Hematopoietic multipotent progenitor cell treated with erythropoietin and hydrocortisone succinate and interleukin-3 and kit ligand, for 8 days (in vitro differentiated cells): ENCODE results near the gene FAAH2.
"Not testable (repeated sequence)": the region's sequence is repeated elsewhere in the genome, so short reads cannot be mapped to it uniquely, and the experiment has no call there.

ENCODE experiments used
- DNase-seq: peaks from one replicate; pipeline ENCODE4 v3.0.0-alpha.2; 2015

FAAH2 gene, protein sequence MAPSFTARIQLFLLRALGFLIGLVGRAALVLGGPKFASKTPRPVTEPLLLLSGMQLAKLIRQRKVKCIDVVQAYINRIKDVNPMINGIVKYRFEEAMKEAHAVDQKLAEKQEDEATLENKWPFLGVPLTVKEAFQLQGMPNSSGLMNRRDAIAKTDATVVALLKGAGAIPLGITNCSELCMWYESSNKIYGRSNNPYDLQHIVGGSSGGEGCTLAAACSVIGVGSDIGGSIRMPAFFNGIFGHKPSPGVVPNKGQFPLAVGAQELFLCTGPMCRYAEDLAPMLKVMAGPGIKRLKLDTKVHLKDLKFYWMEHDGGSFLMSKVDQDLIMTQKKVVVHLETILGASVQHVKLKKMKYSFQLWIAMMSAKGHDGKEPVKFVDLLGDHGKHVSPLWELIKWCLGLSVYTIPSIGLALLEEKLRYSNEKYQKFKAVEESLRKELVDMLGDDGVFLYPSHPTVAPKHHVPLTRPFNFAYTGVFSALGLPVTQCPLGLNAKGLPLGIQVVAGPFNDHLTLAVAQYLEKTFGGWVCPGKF

DNA sequence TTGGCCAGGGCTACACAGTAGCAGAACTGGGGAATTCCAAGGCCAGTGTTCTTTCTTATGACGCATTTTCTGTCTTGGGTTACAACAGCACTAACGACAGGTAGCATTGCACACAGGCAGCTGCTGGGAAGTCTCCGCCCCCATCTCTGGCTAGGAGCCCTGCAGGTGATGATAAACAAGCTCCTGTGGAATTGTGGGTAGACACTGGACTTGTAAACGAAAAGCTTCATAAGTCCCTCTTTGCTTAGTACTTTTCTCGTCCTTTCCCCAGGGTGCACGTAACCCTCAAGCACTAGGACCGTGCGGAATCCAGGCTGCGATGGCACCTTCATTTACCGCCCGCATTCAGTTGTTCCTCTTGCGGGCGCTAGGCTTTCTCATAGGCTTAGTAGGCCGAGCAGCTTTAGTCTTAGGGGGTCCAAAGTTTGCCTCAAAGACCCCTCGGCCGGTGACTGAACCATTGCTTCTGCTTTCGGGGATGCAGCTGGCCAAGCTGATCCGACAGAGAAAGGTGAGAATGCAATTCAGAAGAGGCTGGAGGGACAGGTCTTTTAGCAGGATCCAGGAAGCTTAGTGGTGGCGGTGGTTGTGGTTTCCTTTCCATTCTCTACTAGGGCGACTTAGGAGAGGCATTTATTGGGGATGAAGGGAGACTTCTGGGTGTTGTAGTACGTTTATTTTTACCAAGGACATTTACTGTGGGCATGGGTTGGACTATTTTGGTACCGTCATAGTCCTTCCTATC, at the start of gene FAAH2:
Gene FAAH2 (plus strand): TSS at position 200 of the 745 bp plus-strand sequence. CDS start 120 bp downstream, at position 320.
- peak; percentile 1 for DNase-seq

DNA sequence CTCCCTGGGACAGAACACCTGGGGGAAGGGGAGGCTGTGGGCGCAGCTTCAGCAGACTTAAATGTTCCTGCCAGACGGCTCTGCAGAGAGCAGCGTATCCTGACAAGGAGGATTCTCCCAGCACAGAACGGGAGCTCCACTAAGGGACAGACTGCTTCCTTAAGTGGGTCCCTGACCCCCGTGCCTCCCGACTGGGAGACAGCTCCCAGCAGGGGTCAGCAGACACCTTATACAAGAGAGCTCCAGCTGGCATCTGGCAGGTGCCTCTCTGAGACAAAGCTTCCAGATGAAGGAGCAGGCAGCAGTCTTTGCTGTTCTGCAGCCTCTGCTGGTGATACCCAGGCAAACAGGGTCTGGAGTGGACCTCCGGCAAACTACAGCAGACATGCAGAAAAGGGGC, 44.5 kb upstream of the FAAH2 start:
- no peak for DNase-seq

DNA sequence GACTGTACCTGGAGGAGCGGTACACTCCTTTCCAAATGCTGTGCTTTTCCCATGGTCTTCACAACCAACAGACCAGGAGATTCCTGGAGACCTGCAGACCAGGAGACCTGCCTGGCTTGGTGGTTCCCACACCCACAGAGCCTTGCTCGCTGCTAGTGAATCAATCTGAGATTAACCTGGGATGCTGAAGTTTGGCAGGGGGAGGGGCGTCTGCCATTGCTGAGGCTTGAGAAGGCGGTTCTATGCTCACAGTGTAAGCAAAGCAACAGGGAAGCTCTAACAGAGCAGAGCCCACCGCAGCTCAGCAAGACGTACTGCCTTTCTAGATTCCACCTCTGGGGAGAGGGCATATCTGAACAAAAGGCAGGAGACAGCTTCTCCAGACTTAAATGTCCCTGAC, 34.5 kb upstream of the FAAH2 start:
- DNase-seq = no peak

DNA sequence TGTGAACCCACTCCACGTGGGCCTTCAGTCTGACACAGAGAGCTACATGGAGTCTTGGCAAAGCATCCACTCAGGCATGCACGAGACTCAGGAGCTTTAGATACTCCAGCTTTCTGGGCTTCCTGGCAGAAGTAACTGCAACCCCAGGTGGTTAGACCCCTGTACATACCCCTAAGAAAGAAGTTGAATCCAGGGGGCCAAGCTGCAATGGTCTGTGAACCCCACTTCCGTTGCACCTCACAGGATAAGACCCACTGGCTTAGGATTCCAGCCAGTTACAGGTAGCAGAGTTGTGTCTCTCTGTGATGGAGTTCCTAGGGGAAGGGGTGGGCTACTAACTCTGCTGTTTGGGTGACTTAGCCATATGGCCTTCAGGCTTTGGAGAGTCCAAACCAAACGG, 21.4 kb upstream of the FAAH2 start:
- no peak for DNase-seq

DNA sequence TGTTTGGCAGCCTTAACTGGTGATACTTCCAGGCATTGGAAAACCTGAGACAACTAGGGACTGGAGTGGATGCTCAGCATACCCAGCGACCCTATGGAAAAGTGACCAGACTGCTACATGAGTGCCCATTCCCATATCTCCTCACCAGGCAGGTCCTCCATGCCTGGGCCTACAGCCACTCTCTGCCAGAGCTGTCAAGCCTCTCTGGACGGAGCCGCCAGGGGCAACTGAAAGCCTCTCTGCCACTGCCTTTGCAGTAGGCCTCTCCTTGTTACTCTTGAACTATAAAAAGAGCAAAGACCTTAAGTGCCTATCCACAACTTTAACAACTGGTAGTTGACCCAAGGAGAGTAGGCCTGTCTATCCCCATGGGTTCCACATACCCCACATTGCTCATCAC, 20.2 kb upstream of the FAAH2 start:
- no peak for DNase-seq

DNA sequence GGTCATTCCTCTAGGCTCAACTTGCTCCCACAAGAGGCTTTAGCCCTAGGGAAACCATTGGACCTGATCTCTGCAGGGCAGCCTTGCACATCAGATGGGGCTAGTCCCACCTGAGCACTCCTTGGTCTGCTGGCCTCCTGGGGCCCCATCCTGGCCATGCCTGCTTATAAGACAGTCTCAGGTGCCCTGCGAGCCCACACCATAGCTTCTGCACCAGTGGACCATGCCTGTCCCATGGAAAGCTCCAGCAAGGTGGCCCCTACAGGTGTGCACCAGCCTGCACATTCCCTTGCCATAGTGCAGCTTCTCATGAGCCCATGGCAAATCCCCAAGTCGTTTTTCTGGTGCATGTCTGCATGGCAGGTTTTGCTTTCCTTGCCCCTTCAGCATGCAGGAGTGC, 19.6 kb upstream of the FAAH2 start:
- no peak for DNase-seq

DNA sequence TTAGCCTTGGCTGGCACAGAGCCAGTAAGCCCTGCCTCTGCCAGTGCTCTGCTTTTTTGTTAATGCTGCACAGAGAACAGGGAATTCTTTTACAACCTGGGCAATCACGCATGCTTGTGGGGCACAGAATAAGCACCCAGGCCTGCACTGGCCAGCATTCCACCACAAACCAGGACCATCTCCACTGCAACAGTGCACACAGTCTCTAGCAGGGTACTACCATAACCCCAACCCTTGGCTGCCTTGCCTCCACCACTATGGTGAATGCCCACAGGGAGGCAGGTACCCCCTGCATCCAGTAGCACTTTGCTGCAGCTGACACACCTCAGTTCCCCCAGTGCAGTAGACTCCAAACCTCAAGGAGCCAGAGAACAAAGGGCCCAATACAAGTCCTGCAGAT, 19.2 kb upstream of the FAAH2 start:
- DNase-seq = no peak

DNA sequence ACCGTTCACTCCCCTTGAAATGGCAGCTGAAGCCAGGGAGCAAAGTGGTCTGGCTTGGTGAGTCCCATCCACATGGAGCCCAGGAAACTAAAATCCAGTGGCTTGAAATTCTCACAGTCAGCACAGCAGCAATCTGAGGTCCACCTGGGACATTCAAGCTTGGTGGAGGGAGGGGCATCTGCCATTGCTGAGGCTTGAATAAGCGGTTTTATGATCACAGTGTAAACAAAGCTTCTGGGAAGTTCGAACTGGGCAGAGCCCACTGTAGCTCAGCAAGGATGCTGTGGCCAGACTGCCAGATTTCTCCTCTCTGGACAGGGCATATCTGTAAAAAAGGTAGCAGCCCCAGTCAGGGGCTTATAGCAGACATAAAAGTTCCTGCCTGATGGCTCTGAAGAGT, 15.5 kb upstream of the FAAH2 start:
- no peak for DNase-seq

DNA sequence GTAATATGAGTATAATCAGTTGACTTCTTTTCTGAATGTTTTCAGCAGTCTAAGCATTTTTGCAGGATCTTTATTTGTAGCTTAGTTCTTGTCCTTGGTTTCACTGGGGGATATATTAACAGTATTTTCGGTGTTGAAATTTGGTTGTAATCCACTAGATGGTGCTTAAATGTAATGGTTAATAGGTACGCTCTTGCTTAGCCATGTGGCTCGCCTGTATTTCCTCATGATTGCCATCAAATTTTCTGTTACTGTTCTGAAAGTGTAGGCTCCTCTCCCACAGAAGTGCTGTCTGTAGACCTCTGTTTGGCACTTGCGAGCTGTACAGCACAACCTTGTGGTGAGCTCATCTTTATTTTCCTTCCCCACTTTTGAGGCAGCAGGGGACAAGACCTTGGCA, 3.9 kb upstream of the FAAH2 start:
- no peak for DNase-seq

DNA sequence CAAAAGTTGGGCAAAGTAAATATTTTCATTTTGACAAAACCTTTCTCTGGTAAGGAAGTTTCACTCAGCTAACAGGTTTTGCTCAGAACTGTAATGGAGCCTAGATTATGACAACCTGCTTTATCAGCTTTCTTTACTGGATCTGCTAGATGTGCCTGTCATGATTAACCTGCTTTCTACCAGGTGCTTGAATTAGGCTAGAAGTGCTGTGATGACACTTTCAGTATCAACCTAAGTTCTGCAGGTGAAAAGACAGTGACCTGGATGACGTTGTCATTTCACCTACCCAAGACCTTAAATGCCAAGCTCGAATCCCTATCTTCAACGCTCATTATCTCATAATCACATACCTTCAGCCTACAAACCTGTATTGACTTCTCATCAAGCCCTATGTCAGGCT, 1.5 kb upstream of the FAAH2 start:
- DNase-seq = no peak

DNA sequence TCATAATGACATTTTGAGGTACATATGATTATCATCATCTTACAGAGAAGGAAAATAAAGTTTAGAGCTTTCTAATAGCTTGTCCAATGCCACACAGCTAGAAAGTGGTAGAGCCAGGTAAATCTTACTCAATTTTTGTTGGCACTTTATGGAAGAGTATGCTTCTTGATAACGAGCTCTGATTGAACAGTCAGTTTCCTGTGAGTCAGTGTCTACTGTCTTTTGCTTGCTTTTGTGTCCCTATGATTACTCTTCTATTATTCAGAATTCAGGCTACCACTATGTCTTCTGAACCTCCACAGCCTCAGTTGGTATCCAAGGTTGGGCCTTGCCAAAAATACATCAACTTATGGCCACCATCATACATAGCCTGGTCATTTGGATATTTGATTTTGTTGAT, 2.6 kb downstream of the FAAH2 start:
- DNase-seq = no peak

DNA sequence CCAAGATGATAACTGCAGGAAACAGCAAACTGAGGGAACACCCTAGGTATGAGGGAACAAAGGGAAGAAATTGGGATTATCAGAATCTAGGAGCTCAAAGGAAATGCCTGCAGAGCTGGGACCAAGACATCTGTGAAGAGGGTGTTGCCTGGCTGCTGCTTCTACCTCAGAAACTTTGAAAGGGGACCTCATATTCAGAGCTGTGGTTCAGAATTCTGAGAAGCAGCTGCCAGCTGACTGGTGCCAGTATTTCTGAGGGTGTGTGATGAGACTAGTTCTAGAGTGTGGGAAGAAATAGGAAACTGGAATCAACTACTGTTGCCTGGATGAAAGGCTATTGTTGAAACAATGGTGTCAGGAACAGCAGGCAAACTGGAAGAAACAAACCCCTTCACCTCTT, 8.5 kb downstream of the FAAH2 start:
- DNase-seq = no peak

DNA sequence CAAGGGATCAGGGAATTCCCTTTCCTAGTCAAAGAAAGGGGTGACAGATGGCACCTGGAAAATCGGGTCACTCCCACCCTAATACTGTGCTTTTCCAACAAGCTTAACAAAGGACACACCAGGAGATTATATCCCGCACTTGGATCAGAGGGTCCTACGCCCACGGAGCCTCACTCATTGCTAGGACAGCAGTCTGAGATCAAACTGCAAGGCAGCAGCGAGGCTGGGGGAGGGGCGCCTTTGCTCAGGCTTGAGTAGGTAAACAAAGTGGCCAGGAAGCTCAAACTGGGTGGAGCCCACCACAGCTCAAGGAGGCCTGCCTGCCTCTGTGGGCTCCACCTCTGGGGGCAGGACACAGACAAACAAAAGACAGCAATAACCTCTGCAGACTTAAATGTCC, 9.2 kb downstream of the FAAH2 start:
- DNase-seq = not testable (repeated sequence)

DNA sequence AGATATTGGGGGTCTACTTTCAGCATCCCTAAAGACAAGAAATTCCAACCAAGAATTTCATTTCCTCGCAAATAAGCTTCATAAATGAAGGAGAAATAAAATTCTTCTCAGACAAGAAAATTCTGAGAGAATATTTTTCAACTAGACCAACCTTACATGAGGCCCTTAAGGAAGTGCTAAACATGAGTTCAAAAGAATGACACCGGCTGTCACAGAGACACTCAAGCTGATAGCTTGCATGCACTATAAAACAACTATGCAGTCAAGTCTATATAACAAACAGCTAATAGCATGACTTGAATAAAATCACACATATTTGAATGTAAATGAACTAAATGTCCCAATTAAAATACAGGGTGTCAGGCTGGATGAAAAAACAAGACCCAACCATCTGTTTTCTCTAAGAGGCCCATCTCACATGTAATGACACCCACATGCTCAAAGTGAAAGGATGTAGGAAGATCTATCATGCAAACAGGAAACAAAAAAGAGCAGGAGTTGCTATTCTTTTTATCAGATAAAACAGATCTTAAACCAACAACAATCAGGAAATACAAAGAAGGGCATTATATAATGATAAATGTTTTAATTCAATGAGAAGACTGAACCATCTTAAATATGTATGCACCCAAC, 27.2 kb downstream of the FAAH2 start:
- no peak for DNase-seq

DNA sequence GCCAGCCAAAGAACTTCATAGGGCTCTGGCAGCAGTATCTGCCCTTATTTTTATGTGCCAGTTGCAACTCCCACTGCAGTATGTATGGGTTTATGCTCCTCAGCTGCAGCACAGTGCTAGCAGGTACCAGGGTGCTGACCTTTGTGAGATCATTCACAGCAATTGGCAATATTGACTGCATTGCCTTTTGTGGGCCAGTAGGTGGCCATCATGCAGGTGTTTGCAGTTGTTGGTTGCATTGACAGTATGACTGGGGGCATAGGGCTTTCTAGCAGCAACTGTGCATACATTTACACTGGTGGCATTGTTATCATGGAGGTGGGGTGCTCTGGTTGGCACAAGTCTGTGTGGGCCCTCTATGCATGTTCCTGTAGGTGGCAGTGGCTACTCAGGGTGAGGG, 42.5 kb downstream of the FAAH2 start:
- DNase-seq = no peak

DNA sequence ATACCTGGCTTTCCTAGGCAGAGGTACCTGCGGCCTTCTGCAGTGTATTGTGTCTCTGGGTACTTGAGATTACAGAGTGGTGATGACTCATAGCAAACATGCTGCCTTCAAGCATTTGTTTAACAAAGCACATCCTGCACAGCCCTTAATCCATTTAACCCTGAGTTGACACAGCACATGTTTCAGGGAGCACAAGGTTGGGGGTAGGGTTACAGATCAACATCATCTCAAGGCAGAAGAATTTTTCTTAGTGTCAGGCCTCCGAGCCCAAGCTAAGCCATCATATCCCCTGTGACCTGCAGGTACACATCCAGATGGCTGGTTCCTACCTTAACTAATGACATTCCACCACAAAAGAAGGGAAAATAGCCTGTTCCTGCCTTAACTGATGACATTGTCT, 49.3 kb downstream of the FAAH2 start:
- DNase-seq = not testable (repeated sequence)

DNA sequence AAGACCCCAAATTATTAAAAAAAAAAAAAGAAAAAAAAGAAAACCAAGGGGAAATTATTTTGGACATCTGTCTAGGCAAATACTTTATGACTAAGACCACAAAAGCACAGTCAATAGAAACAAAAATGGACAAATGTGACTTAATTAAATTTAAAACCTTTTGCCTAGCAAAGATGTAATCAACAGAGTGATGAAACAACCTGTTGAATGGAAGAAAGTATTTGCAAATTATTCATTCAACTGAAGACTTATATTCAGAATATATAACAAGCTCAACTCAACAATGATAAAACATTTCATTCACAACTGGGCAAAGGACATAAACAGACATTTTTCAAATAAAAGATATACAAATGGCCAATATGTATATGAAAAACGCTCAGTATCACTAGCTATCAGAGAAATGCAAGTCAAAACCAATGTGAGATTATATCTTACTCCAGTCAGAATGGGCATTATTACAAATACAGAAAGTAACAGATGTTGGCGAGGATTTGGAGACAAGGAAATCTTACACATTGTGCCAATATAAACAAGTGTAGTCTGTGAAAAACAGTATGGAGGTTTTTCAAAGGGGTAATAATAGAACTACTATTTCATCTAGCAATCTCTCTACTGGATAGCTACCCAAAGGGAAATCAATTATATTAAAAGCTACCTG, 67.1 kb downstream of the FAAH2 start:
- no peak for DNase-seq

DNA sequence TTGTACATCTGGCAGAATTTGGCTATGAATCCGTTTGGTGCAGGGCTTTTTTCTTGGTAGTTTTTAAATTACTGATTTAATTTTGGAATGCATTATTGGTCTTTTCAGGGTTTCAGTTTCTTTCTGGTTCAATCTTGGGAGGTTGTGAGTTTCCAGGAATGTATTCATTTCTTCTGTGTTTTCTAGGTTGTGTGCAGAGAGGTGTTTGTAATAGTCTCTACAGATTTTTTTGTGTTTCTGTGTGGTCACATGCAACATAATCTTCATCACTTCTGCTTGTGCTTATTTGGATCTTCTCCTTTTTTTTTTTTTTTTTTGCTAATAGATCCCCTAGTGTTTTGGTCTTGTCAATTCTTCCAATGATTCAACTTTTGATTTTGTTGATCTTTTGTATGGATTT, 77.6 kb downstream of the FAAH2 start:
- no peak for DNase-seq

DNA sequence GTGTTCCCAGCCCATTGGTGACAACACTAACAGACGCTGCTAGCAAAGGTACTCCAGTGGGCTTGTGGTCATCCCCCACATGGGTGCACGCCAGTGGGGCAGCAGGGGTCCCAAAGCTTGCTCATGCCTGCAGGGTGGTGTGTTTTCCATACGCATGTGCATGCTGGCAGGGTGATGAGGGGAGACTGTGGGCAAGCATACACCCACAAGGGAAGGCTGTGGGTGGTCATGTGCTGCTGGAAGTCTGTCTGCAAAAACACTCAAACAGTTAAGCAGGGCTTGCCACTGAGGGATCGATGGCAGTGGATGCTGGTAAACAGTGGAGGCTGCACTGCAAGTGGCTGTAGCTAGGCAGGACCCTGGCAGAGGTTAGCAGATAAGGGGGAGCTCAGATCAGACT, 79.9 kb downstream of the FAAH2 start:
- no peak for DNase-seq

DNA sequence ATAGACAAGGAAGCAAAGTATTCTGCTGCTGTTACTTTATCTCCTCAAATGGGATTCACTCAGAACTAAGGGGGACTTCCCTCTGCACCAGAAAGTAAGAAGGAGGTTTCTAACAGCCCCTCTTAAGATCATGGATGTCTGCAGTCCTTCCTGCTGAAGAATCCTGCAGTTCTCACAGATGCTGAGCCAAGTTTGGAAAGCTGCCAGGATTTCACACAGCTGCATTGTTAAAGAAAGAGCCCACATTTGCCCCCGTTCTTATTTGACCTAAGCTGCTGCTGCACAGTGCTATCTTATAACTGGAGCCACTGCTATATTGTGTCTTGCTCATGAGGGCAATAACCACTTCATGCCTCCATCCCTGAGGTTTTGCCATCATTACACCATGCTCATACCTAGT, 81.1 kb downstream of the FAAH2 start:
- no peak for DNase-seq

DNA sequence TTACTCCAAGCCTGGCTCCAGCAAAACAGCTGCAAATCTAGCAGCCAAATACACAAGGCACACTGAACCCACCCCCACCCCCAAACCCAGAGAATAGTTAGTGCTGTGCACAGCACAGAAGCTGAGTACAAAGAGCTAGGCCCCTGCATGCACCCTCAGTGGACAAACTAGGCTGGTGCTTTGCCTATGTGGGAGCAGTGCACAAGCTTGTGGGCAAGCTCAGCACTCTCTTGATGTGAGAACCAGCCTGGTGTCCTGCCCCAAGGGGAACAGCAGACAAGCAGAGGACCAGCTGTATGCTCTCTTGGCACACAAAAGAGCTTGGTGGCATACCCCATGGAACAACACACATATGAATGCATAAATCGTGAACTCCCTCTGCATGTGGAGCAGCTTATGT, 81.7 kb downstream of the FAAH2 start:
- no peak for DNase-seq

DNA sequence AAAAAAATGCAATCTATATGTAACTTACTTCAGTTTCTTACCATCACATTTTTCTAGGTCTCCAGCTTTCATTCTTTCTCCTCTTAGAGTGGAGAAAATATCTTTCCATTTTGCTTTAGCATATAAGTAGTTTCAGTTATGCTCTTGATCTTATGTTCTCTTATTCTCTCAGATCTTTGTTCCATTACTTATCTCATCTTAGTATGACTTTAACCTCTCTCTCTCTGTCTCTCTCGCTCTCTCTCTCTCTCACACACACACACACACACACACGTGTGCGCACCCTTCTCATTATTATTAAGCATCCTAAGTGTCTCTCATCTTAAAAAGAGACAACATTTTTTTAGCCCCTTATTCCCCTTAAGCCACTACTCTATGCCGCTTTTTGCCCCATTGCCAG, 92.8 kb downstream of the FAAH2 start:
- DNase-seq = no peak
